Neural crest cell (in vitro differentiated cells): ENCODE results near the gene DNTT. TPM values are rescaled to one million over a fixed set of nuclear protein-coding genes. Genes with fewer than 3 reads are reported as not detected.

Experiments
- DNase-seq: peaks from one replicate; pipeline ENCODE4 v3.0.0; 2021; ENCODE audit warnings: low read depth, mixed read lengths, low spot score
- H3K27ac Mint-ChIP-seq: one replicate; pipeline ENCODE4 v1.8.0; 2021; ENCODE audit warnings: mild to moderate bottlenecking, mixed read lengths; ENCODE audit not compliant: unreplicated experiment
- H3K27me3 Mint-ChIP-seq: 2 replicates; pipeline ENCODE4 v1.8.0; 2021; ENCODE audit warnings: low read depth, mild to moderate bottlenecking, mixed read lengths
- H3K36me3 Mint-ChIP-seq: 2 replicates; pipeline ENCODE4 v1.8.0; 2021; ENCODE audit warnings: low read depth, mild to moderate bottlenecking, mixed read lengths
- H3K4me1 Mint-ChIP-seq: 2 replicates; pipeline ENCODE4 v1.8.0; 2021; ENCODE audit warnings: mixed read lengths
- H3K4me3 Mint-ChIP-seq: one replicate; pipeline ENCODE4 v1.8.0; 2021; ENCODE audit warnings: mild to moderate bottlenecking, mixed read lengths
- H3K9me3 Mint-ChIP-seq: 2 replicates; pipeline ENCODE4 v1.8.0; 2021; ENCODE audit warnings: mixed read lengths
- total RNA-seq: library from RNA; stranded (reverse); gene quantifications from 2 replicates; pipeline ENCODE4 v1.2.1, GENCODE V29; 2021
- TF ChIP-seq, protein P1 (sequence below): fragments of 200-600 bp; sonication (generic); conservative IDR thresholded peaks from 2 replicates; pipeline ENCODE4 v1.5.0; 2021; ENCODE audit warnings: antibody characterized with exemption, mild to moderate bottlenecking

The DNTT gene
- total RNA-seq, 1 donor from 2014 or later, result not detected

DNA sequence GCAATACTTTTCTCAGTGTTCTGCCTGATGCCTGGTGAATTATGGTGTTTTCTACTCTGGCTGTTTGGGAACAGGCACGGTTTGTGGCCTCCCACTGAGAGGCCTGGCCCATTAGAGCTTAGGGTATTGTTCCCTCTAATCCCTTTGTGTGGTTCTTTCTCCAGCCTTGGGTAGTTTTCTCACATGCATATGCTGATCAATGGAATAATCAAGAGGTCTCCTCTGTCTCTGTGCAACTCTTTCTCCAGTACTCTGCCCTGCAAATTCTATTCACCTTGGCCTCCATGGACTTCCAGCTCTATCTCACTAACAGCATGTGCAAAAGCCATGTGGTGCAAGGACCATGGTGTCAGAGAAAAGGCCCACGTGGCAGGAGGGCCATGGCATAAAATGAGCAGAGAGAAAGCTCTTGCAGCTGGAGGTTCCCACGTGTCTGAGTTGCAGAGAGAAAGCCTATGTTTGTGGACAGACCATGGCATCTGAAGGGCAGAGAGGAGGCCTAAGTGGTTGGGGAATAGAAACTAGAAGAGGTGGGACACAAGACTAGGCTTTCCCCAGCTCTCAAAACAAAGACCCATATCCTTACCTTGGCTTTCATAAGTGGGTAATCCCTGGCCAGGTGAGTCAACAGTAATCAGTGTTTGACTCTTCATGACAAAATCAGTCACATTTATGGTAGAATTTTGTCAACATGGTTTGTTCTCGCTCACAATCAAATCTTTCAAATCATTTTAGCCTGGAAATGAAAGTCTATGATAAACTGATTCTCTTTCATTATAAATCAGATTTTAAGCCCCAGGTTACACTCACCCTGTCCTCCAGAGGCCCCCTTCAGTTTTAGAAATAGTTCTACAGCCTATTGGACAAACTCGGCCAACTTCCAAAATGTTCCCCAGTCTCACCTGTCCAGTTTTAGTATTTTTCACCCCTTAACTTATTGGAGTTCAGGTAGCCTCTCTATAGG is 37.3 kb downstream of the DNTT start:
- peaks cover 11% of the 10 kb centered on the region for H3K9me3 Mint-ChIP-seq
- peaks cover 17% of the 10 kb centered on the region for H3K4me1 Mint-ChIP-seq
- TF ChIP-seq, protein P1, sequence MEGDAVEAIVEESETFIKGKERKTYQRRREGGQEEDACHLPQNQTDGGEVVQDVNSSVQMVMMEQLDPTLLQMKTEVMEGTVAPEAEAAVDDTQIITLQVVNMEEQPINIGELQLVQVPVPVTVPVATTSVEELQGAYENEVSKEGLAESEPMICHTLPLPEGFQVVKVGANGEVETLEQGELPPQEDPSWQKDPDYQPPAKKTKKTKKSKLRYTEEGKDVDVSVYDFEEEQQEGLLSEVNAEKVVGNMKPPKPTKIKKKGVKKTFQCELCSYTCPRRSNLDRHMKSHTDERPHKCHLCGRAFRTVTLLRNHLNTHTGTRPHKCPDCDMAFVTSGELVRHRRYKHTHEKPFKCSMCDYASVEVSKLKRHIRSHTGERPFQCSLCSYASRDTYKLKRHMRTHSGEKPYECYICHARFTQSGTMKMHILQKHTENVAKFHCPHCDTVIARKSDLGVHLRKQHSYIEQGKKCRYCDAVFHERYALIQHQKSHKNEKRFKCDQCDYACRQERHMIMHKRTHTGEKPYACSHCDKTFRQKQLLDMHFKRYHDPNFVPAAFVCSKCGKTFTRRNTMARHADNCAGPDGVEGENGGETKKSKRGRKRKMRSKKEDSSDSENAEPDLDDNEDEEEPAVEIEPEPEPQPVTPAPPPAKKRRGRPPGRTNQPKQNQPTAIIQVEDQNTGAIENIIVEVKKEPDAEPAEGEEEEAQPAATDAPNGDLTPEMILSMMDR, result no peak
- H3K27me3 Mint-ChIP-seq, result peaks cover 3% of the 10 kb centered on the region
- no peak overlapping the region for H3K27ac Mint-ChIP-seq
- peaks cover 6% of the 10 kb centered on the region for H3K36me3 Mint-ChIP-seq
- H3K4me3 Mint-ChIP-seq, result no peak overlapping the region
- no peak for DNase-seq

DNA sequence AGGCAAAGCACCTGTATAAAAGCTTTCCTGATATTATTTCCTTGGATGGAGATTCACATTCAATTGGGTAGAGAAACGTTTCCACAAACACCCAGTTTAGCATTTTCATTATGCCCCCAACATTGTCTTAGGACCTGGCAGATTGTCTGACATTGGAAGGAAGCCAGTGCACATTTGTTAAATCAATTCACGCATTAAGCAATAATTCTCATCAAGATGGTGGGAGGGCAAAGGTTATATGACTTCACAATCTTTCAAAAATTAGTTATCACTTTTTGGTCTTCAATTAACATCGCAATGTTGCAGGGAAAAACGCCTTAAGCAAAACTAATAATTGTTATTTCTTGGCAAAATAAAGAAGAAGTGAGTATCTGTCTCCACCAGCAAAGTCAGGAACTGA is 38.2 kb downstream of the DNTT start:
- Mint-ChIP-seq H3K36me3 (peaks cover 6% of the 10 kb centered on the region), H3K4me1 (peaks cover 17% of the 10 kb centered on the region), H3K4me3 (no peak overlapping the region), H3K27ac (no peak overlapping the region), H3K27me3 (peaks cover 3% of the 10 kb centered on the region), H3K9me3 (peaks cover 11% of the 10 kb centered on the region)
- DNase-seq, result no peak
- TF ChIP-seq, protein P1, result no peak

DNA sequence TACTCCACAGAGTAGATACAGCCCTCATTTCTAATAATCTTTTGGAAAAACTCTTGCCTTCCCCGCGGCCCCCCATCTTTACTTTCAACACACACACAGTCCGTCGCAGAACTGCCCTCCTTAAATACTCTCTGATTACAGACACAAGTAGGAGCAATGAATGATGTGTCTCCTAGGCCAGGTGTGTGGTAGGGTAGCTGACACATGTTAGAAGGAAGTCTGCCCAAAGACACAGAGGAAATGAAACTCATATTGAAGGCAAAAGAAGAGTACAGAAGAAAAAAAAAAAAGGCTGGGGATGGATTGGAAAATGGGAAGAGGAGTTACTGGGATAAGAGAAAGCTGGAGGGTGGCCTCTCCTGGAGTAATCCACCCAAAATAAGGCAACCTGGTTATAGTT is 39.9 kb downstream of the DNTT start:
- H3K27ac Mint-ChIP-seq, result no peak overlapping the region
- DNase-seq, result no peak
- H3K4me1 Mint-ChIP-seq, result peaks cover 12% of the 10 kb centered on the region
- TF ChIP-seq, protein P1, result no peak
- H3K27me3 Mint-ChIP-seq, result peaks cover 3% of the 10 kb centered on the region
- H3K36me3 Mint-ChIP-seq, result peaks cover 6% of the 10 kb centered on the region
- H3K4me3 Mint-ChIP-seq, result no peak overlapping the region
- peaks cover 11% of the 10 kb centered on the region for H3K9me3 Mint-ChIP-seq

DNA sequence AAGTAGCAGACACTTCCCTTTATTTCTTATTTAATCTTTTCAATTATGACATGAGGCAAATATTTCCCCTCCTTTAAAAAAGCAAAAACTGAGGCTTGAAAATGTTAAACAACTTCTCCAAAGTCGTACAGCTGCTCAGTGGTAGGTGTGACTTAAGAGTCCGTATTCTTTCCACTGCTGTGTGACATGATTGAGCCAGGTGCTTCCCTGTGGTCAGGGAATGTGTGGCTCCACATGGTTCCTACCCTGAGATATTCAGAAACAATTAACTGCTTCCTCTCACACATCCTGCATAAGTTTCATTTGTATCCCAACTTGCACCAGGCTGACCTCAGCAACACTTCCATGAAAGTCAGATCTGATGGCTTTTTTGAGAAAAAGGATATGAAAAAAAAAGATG is 41.0 kb downstream of the DNTT start:
- Mint-ChIP-seq H3K36me3 (peaks cover 6% of the 10 kb centered on the region), H3K27ac (no peak overlapping the region), H3K27me3 (peaks cover 3% of the 10 kb centered on the region), H3K4me3 (no peak overlapping the region), H3K4me1 (peaks cover 11% of the 10 kb centered on the region), H3K9me3 (peaks cover 13% of the 10 kb centered on the region)
- no peak for DNase-seq
- TF ChIP-seq, protein P1, result no peak

DNA sequence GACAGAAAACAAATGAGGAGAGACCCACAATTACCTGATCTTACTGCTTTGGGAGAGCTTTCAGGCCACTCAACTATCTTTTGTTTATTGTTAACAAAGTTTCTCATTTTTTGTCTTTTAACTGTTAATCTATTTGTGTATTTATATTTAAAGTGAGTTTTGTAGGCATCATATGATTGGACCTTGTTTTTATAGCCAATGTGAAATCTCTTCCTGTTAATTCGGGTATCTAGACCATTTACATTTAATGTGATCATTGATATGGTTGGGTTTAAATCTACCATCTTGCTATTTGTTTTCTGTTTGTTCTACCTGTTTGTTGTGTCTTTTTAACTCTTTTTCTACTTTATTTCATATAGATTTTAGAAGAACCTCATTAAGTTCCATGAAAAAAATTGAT is 42.1 kb downstream of the DNTT start:
- no peak overlapping the region for H3K4me3 Mint-ChIP-seq
- H3K36me3 Mint-ChIP-seq, result peaks cover 6% of the 10 kb centered on the region
- peaks cover 2% of the 10 kb centered on the region for H3K4me1 Mint-ChIP-seq
- H3K27ac Mint-ChIP-seq, result no peak overlapping the region
- peaks cover 13% of the 10 kb centered on the region for H3K9me3 Mint-ChIP-seq
- no peak for DNase-seq
- TF ChIP-seq, protein P1, result no peak
- peaks cover 7% of the 10 kb centered on the region for H3K27me3 Mint-ChIP-seq
